ENCODE results near the gene NOTCH3. TPM values are rescaled to one million over a fixed set of nuclear protein-coding genes. Genes with fewer than 3 reads are reported as not detected.

NOTCH3 gene
- total RNA-seq, 1 donor from 2014 or later = 162 TPM

- H3K4me3 ChIP-seq (ENCODE audit: insufficient read depth, low read depth, low read length) = no peak overlapping the region
- peaks cover 7% of the 10 kb centered on the region for H4K20me1 ChIP-seq (ENCODE audit: insufficient read depth, low read length)
- H2AFZ ChIP-seq (ENCODE audit: low read depth, low read length) = no peak overlapping the region
- peaks cover 2% of the 10 kb centered on the region for H3K27me3 Mint-ChIP-seq (ENCODE audit: low read depth, unreplicated experiment)
- no peak overlapping the region for H3K9ac ChIP-seq (ENCODE audit: low read length)
- no peak overlapping the region for H3K4me2 ChIP-seq (ENCODE audit: low read length)
- peaks cover 4% of the 10 kb centered on the region for H3K4me1 Mint-ChIP-seq (ENCODE audit: low read depth, unreplicated experiment)
- no peaks in the 10 kb centered on the region for H3K9me3 ChIP-seq (ENCODE audit: insufficient read depth, low read depth, low read length)
- H3K36me3 Mint-ChIP-seq (ENCODE audit: low read depth, unreplicated experiment) = no peaks in the 10 kb centered on the region
- no peaks in the 10 kb centered on the region for H3K27me3 ChIP-seq (ENCODE audit: insufficient read depth, low read length)
- no peaks in the 10 kb centered on the region for H3K36me3 ChIP-seq (ENCODE audit: insufficient read depth, low read length)
- no peak overlapping the region for H3K4me3 Mint-ChIP-seq (ENCODE audit: unreplicated experiment)
- no peak overlapping the region for H3K27ac ChIP-seq (ENCODE audit: low read depth, low read length)
- H3K4me1 ChIP-seq (ENCODE audit: insufficient read depth, low read length) = peaks cover 15% of the 10 kb centered on the region
- FAIRE-seq (no peak), DNase-seq (ENCODE audit: low read depth) (no peak)
- H3K79me2 ChIP-seq (ENCODE audit: insufficient read depth, low read length) = peaks cover 20% of the 10 kb centered on the region
- no peak overlapping the region for H3K27ac Mint-ChIP-seq (ENCODE audit: unreplicated experiment)
- no peaks in the 10 kb centered on the region for H3K9me3 Mint-ChIP-seq (ENCODE audit: unreplicated experiment)
- TF ChIP-seq CTCF (IDR thresholded peaks at IDR 0.05; ENCODE audit: insufficient read depth, low read depth, low read length) (no peak), EZH2 (IDR thresholded peaks at IDR 0.05; ENCODE audit: insufficient read depth, low read length) (no peak)
Observed at GRCh38 chr19:15128162-15128770, 72.5 kb downstream of the NOTCH3 start.

GRCh38 chr19:15126131-15126910 lies 74.5 kb downstream of the NOTCH3 start:
- peak overlapping the region; percentile 30 for H2AFZ ChIP-seq (ENCODE audit: low read depth, low read length)
- no peak for FAIRE-seq
- TF ChIP-seq CTCF (IDR thresholded peaks at IDR 0.05; ENCODE audit: insufficient read depth, low read depth, low read length) = no peak
- TF ChIP-seq EZH2 (IDR thresholded peaks at IDR 0.05; ENCODE audit: insufficient read depth, low read length) = no peak

More at GRCh38 chr19:15126131-15126910, 74.5 kb downstream of the NOTCH3 start:
- Mint-ChIP-seq H3K4me1 (ENCODE audit: low read depth, unreplicated experiment) (peaks cover 4% of the 10 kb centered on the region), H3K27ac (ENCODE audit: unreplicated experiment) (peak overlapping the region; percentile 95), H3K9me3 (ENCODE audit: unreplicated experiment) (no peaks in the 10 kb centered on the region), H3K4me3 (ENCODE audit: unreplicated experiment) (peak overlapping the region; percentile 62), H3K36me3 (ENCODE audit: low read depth, unreplicated experiment) (peaks cover 6% of the 10 kb centered on the region), H3K27me3 (ENCODE audit: low read depth, unreplicated experiment) (peaks cover 2% of the 10 kb centered on the region)
- Histone ChIP-seq H3K27ac (ENCODE audit: low read depth, low read length) (peak overlapping the region; percentile 6), H3K79me2 (ENCODE audit: insufficient read depth, low read length) (peaks cover 20% of the 10 kb centered on the region), H4K20me1 (ENCODE audit: insufficient read depth, low read length) (peaks cover 7% of the 10 kb centered on the region), H3K9me3 (ENCODE audit: insufficient read depth, low read depth, low read length) (no peaks in the 10 kb centered on the region), H3K9ac (ENCODE audit: low read length) (no peak overlapping the region), H3K4me1 (ENCODE audit: insufficient read depth, low read length) (peaks cover 15% of the 10 kb centered on the region), H3K4me3 (ENCODE audit: insufficient read depth, low read depth, low read length) (peak overlapping the region; percentile 88), H3K4me2 (ENCODE audit: low read length) (peak overlapping the region; percentile 98), H3K36me3 (ENCODE audit: insufficient read depth, low read length) (no peaks in the 10 kb centered on the region), H3K27me3 (ENCODE audit: insufficient read depth, low read length) (no peaks in the 10 kb centered on the region)
- no peak for DNase-seq (ENCODE audit: low read depth)

Data from astrocyte (in vitro differentiated cells and primary cell).